Endometrial microvascular endothelial cells (primary cell): ENCODE results near the gene GIT2. TPM values are rescaled to one million over a fixed set of nuclear protein-coding genes. Genes with fewer than 3 reads are reported as not detected.

Source experiments
- in situ Hi-C: cut with HindIII; loops from 2 replicates; pipeline ENCODE4 v1.10.0; 2017; ENCODE audit warnings: low sequenced_read_pairs, low pct_unique_long_range_greater_than_20kb; ENCODE audit errors: inconsistent ontology term
- total RNA-seq: library from RNA; depleted of rRNA; stranded (reverse); fragments of >200 nt; gene quantifications from one replicate; pipeline ENCODE4 v1.2.3, GENCODE V29; 2015; ENCODE audit errors: inconsistent ontology term

The GIT2 gene
- total RNA-seq, 1 donor from 2014 or later: 39.9 TPM

- in situ Hi-C loops: no loop called here
Measured at GRCh38 chr12:109952160-109952858, 43.9 kb downstream of the GIT2 start.

DNA sequence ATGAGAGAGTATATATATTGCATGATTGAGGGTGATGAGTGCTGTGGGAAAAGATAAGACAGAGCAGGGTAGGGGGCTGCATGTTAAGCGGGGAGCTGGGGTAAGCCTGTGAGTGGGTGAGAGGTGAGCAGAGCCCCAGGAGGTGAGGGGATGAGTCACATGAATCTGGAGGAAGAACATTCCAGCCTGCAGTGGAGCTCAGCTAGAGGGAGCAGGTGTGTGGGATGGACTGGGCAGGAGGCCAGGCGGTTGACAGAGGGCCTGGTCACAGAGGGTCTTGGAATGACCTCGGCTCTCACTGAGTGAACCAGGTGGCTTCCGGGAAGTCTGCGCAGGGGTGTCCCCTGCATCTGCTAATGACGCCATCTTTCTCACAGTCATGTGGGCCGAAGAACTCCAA is 44.4 kb downstream of the GIT2 start:
- in situ Hi-C loops: no loop called here

DNA sequence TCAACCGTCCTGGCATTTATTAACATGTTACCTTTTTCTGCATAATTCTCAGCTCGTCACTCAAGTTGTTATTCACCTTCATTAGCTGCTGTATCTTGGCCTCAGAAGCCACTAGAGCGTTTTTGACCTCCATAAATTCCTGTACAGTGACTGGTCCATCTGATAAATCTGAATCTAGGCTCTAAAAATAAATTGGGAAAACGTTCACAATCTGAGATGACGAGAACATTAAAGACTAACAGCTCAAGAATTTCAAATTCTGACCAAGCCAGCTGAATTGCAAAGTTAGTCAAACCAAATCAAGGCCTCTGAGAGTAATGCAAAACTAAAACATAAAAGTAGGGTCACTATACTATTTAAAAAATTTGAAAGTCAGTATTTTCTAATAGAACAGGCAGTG is 45.0 kb downstream of the GIT2 start:
- in situ Hi-C loops: no loop called here

DNA sequence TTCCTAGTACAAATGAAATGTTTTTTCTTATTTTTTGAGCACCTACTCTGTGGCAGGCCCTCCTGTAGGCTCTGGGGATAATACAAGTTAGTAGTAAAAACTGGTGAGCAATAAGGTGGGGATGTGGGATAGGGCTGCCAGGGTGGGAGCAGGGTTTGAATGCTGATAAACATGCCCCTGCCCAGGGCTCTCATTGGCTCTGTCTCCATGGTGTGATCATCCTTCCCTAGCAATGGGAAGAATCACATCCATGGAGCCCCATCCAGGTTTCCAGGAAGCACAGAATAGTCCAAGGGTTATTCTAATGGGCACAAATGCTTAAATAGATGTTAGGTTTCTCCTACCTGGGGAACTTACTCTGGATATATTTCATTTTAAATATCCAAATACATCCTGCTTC is 45.5 kb downstream of the GIT2 start:
- in situ Hi-C loops: no loop called here

GRCh38 chr12:109949089-109949488 is 47.1 kb downstream of the GIT2 start:
- in situ Hi-C loops: no loop called here

GRCh38 chr12:109948368-109948767 is 47.8 kb downstream of the GIT2 start:
- in situ Hi-C loops: no loop called here

GRCh38 chr12:109947521-109947920 is 48.6 kb downstream of the GIT2 start:
- in situ Hi-C loops: no loop called here

DNA sequence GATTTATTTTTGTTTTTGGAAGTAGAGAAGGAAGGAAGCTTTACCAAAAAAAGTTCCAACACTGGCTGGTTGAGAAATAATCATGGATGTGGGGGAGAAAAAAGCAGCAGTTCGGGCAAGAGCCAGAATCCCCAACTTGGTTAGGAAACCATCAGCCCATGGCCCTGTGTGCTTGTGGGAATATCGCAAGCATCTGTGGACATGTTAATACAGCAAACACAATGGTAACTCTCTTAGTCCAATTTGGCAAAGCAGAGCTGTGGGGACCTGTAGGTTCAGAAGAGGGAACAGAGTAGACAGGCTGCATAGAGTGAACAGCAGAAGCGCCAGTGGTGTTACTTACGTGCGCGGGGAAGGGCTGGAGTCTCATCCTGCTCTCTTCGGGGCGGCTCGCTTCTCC is 49.3 kb downstream of the GIT2 start:
- in situ Hi-C loops: no loop called here

DNA sequence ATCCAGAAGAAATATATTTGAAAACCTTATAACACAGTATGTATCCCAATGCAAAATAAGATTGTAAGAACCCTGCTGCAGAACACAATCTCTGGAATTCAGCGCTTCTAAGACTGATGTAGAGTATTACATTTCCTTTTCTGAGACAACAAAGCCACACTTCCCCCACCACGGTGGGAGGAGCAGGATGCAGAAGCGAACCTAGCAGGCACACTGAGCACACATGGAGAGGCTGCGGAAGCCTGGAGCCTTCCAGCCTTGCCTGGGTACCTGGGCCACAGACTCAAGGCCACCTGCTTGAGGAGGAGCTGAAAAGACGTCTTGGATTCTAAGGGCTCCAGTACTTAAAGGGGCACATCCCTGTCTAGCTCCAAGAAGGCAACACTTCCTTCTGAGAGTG is 49.7 kb downstream of the GIT2 start:
- in situ Hi-C loops: no loop called here

- in situ Hi-C loops: no loop called here
Measured at GRCh38 chr12:109944561-109945359, 51.4 kb downstream of the GIT2 start.

GRCh38 chr12:109943811-109944210 is 52.4 kb downstream of the GIT2 start:
- in situ Hi-C loops: no loop called here

GRCh38 chr12:109940339-109940923 is 55.7 kb downstream of the GIT2 start:
- in situ Hi-C loops: no loop called here

- in situ Hi-C loops: no loop called here
Measured at GRCh38 chr12:109939504-109939903, 56.7 kb downstream of the GIT2 start.

- in situ Hi-C loops: no loop called here
Measured at GRCh38 chr12:109938947-109939346, 57.2 kb downstream of the GIT2 start.

DNA sequence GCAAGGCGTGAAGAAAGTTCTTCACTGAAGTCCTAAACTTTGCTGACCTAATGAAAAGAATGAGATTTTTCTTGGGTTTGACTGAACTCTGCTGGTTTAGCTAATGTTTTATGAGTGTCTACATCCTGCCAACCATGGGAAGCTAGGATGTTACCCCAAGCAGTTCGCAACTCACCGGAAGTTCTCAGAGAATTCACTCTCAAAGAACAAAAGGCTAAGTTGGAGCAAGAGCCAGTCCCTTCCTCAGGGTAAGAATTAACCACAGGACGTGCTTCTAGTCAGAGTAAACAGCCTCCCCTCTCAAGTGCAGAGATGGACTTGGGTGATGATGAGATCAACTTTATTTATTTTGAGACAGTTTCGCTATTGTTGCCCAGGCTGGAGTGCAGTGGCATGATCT is 58.8 kb downstream of the GIT2 start:
- in situ Hi-C loops: no loop called here

DNA sequence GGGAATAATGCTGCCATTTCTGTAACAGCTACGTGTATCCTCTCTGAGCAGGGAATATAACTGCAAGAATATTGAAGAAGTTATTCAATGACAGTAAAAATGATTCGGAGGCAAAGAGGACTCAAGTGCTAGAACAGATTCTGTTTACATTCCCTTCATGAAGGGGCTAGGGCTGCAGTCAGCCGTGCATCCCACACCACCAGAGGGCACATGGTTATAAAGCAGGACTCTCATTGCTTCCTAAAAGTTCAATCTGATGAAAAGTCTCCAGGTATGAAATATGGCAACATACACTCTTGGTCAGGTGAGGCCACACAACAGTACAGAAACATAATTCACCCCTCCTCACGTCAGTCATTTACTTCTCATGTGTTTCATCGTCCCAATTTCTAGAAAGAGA is 62.1 kb downstream of the GIT2 start:
- in situ Hi-C loops: no loop called here

DNA sequence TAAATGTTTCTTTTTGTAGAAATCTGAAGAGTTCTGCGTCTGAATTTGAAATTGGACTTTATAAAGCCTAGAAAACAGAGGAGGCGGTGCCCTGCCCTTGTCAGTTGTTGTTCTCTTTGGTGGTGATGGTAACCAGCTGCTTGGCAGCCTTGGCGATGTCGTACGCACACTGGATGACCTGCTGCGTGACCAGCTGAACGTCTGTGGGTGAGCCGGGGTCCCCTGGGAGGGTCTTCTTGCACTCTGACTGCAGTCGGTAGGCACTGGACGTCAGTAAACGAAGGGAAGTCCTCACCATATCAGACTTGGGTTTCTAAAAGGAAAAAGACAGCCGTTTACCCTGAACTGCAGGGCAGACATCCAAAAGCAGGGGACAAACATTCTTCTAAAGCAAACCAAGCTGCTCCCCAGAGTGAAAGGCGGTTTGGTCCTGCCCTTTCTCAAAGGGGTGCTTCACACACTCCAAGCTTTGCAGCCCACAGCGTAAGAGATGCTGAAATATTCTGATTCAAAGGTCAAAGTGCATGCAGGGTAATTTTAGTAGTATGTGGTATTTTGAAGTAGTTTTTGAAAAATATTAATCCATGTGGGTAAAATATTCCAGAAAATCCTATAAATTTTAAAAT is 63.2 kb downstream of the GIT2 start:
- in situ Hi-C loops: no loop called here

DNA sequence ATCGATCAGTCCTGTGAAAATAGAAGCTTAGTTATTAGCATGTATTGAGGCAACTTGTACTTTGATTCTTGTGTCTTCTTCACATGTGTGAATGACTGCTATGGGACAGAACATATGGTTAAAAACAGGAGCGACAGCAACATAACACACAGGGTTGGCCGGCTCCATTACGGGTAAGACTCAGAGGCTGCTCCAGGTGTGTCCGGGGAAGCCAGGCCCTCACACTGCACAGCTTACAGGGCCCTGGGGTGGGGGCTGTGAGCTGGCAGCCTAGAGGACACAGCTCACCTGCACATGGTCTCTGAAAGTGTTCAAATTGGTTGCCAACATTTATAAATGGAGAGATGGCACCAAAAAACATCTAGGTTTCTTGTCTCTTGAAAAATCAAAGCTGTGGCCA is 65.0 kb downstream of the GIT2 start:
- in situ Hi-C loops: no loop called here

- in situ Hi-C loops: no loop called here
Measured at GRCh38 chr12:109930028-109930800, 66.0 kb downstream of the GIT2 start.
